BE2C (cell line): ENCODE measurements around the gene FBXO8.
A peak's percentile ranks its signal among the peaks of the same experiment; 100 is the strongest.
"Not testable (repeated sequence)": the region's sequence is repeated elsewhere in the genome, so short reads cannot be mapped to it uniquely, and the experiment has no call there.

Experiments
- DNase-seq: peaks from one replicate; pipeline ENCODE4 v3.0.0-alpha.2; 2020
- H3K27me3 ChIP-seq: fragments of 250-450 bp; sonication (Bioruptor Pico); 2 replicates; pipeline ENCODE4 v1.5.1; 2020; ENCODE audit warnings: mild to moderate bottlenecking
- H3K36me3 ChIP-seq: fragments of 250-450 bp; sonication (Bioruptor Pico); 2 replicates; pipeline ENCODE4 v1.5.1; 2020; ENCODE audit warnings: mild to moderate bottlenecking
- H3K4me1 ChIP-seq: fragments of 250-450 bp; sonication (Bioruptor Pico); 2 replicates; pipeline ENCODE4 v1.5.1; 2020
- H3K4me3 ChIP-seq: 2 replicates; pipeline ENCODE4 v1.5.1; 2011; ENCODE audit warnings: low read depth, low read length
- H3K9me3 ChIP-seq: fragments of 250-450 bp; sonication (Bioruptor Pico); 2 replicates; pipeline ENCODE4 v1.5.1; 2020
- CTCF ChIP-seq: IDR thresholded peaks from 2 replicates; pipeline ENCODE4 v1.5.1; 2012; ENCODE audit warnings: mild to moderate bottlenecking, low read depth, low read length

Gene FBXO8

GRCh38 chr4:174266416-174266815 is 17.1 kb downstream of the FBXO8 start:
- no peak for TF ChIP-seq CTCF
- Histone ChIP-seq H3K9me3 (no peaks in the 10 kb centered on the region), H3K36me3 (peaks cover 17% of the 10 kb centered on the region), H3K27me3 (no peaks in the 10 kb centered on the region), H3K4me3 (peak overlapping the region; percentile 83), H3K4me1 (peaks cover 12% of the 10 kb centered on the region)
- DNase-seq, result no peak

GRCh38 chr4:174265916-174266315 is 17.6 kb downstream of the FBXO8 start:
- Histone ChIP-seq H3K4me3 (peak overlapping the region; percentile 83), H3K4me1 (peaks cover 7% of the 10 kb centered on the region), H3K36me3 (peaks cover 22% of the 10 kb centered on the region), H3K9me3 (no peaks in the 10 kb centered on the region), H3K27me3 (no peaks in the 10 kb centered on the region)
- DNase-seq, result no peak
- no peak for TF ChIP-seq CTCF

GRCh38 chr4:174263445-174263736 is 20.1 kb downstream of the FBXO8 start:
- TF ChIP-seq CTCF, result no peak
- Histone ChIP-seq H3K36me3 (peaks cover 39% of the 10 kb centered on the region), H3K4me1 (peaks cover 3% of the 10 kb centered on the region), H3K4me3 (peak overlapping the region; percentile 83), H3K27me3 (no peaks in the 10 kb centered on the region), H3K9me3 (no peaks in the 10 kb centered on the region)
- DNase-seq, result no peak

GRCh38 chr4:174262624-174263444 is 20.6 kb downstream of the FBXO8 start:
- Histone ChIP-seq H3K36me3 (peaks cover 44% of the 10 kb centered on the region), H3K4me1 (peaks cover 3% of the 10 kb centered on the region), H3K4me3 (peak overlapping the region; percentile 83), H3K9me3 (no peaks in the 10 kb centered on the region), H3K27me3 (no peaks in the 10 kb centered on the region)
- TF ChIP-seq CTCF, result no peak
- DNase-seq, result peak; percentile 56

- H3K36me3 ChIP-seq, result peaks cover 58% of the 10 kb centered on the region
- not testable (repeated sequence) for H3K9me3 ChIP-seq, H3K27me3 ChIP-seq, DNase-seq
- H3K4me3 ChIP-seq, result peak overlapping the region; percentile 83
- H3K4me1 ChIP-seq, result peaks cover 11% of the 10 kb centered on the region
Observed at GRCh38 chr4:174261432-174261831, 22.0 kb downstream of the FBXO8 start.

GRCh38 chr4:174260099-174260498 is 23.4 kb downstream of the FBXO8 start:
- Histone ChIP-seq H3K9me3 (no peaks in the 10 kb centered on the region), H3K36me3 (peaks cover 68% of the 10 kb centered on the region), H3K4me3 (peak overlapping the region; percentile 83), H3K27me3 (no peaks in the 10 kb centered on the region), H3K4me1 (peaks cover 20% of the 10 kb centered on the region)
- no peak for DNase-seq
- TF ChIP-seq CTCF, result no peak
